Activated T-cell treated with anti-CD3 and anti-CD28 coated beads, Interleukin-2, amount 50 U/mL, for 72 hours (primary cell): Measurements from ENCODE around the gene JMJD1C. TPM values are rescaled to one million over a fixed set of nuclear protein-coding genes. Genes with fewer than 3 reads are reported as not detected.

ENCODE experiments used
- ATAC-seq, 2 donors: fragments of 150-1000 bp; cut with Tn5 transposase; replicated peaks in 1 of 2; 2 replicates each; pipeline ENCODE4 v1.10.0; 2021; ENCODE audit warnings: moderate library complexity in 2 of 2, mild to moderate bottlenecking in 1 of 2
- DNase-seq, 2 donors: peaks; one replicate each; pipeline ENCODE4 v3.0.0; 2021 to 2022; ENCODE audit warnings: mixed read lengths in 1 of 2
- H3K27ac Mint-ChIP-seq: one replicate; pipeline ENCODE4 v1.8.0; 2022; ENCODE audit warnings: mild to moderate bottlenecking, moderate library complexity, mixed read lengths
- H3K27me3 Mint-ChIP-seq: one replicate; pipeline ENCODE4 v1.8.0; 2022; ENCODE audit warnings: low read depth, mixed read lengths
- H3K36me3 Mint-ChIP-seq, 2 donors: one replicate each; pipeline ENCODE4 v1.8.0; 2022; ENCODE audit warnings: mixed read lengths in 2 of 2, mild to moderate bottlenecking in 1 of 2; ENCODE audit not compliant: insufficient read depth in 2 of 2
- H3K4me1 Mint-ChIP-seq: one replicate; pipeline ENCODE4 v1.8.0; 2022; ENCODE audit warnings: low read depth, mixed read lengths
- H3K4me3 Mint-ChIP-seq, 2 donors: one replicate each; pipeline ENCODE4 v1.8.0; 2022; ENCODE audit warnings: mild to moderate bottlenecking in 2 of 2, mixed read lengths in 2 of 2, moderate library complexity in 2 of 2
- H3K9me3 Mint-ChIP-seq, 2 donors: one replicate each; pipeline ENCODE4 v1.8.0; 2022; ENCODE audit warnings: mixed read lengths in 2 of 2
- total RNA-seq, 2 donors: library from RNA; stranded (reverse); gene quantifications; one replicate each; pipeline ENCODE4 v1.2.3, GENCODE V29; 2022

Gene JMJD1C
- total RNA-seq, 2 donors from 2014 or later = 67.3 to 67.5 TPM

- H3K9me3 Mint-ChIP-seq = no peaks in the 10 kb centered on the region
- H3K36me3 Mint-ChIP-seq = peaks cover 5 to 15% of the 10 kb centered on the region in 2 donors
- no peak for DNase-seq
- H3K27me3 Mint-ChIP-seq = no peaks in the 10 kb centered on the region
- peak overlapping the region; percentile 1 for H3K27ac Mint-ChIP-seq
- ATAC-seq = no peak
- peaks cover 85% of the 10 kb centered on the region for H3K4me1 Mint-ChIP-seq
- H3K4me3 Mint-ChIP-seq = peak overlapping the region; percentile 1 to 7
Observed at GRCh38 chr10:63257778-63258177, 208.0 kb downstream of the JMJD1C start.

DNA sequence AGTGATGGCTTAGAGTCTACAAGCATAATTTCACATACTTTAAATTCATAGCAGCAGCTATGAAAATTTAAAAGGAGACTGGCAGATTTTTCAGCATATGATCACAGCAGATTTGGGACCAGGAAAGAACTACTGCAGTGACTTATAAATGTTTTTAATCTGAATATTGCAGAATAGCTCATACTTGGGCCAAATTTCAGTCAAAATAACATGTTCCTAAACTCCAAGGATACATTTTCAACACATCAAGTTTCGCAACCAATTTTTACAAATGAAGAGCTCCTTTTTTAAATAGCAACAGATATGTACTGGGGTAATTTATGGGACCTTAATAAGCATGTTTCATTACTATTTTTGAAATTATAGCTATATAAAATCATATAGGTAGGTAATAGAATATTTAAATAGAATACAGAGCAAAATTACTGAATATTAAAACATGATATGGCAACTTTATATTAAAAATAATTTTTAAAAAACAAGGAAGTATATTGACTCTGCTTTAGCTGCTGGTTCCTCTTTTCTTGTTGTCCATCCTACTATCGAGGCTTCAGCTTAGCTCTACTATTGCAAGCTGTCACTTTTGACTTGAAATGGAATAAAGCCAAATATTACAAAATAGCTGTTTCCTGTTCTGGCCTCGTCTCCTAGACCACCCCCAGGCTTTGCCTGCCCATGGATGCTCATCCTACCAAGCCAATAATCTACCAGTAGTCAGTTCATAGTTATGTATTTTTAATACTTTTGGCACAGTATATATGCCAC, 209.6 kb downstream of the JMJD1C start:
- Mint-ChIP-seq H3K4me1 (peaks cover 70% of the 10 kb centered on the region), H3K36me3 (peaks cover 5 to 10% of the 10 kb centered on the region in 2 donors), H3K4me3 (peak overlapping the region in 1 of 2 donors; percentile 36), H3K27ac (peak overlapping the region; percentile 72), H3K9me3 (no peaks in the 10 kb centered on the region), H3K27me3 (no peaks in the 10 kb centered on the region)
- no peak for ATAC-seq
- DNase-seq = no peak

DNA sequence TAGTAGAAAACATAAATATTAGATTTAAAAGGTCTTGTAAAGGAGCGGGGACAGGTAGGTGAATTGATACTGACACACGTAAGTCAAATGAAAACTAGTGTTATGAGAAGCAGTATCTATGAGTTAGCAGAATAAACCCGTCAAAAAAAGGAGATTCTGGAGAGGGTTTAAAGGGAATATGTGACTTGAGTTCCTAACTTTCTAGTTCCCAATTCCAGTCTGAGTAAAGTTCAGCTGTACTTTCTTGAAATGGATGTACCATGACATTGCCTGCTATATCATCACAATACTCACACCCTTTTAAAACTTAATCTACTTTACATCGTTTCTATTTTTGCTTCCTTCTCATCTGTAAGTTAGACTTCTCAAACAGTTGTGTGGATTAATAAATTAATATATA, 210.5 kb downstream of the JMJD1C start:
- DNase-seq = no peak
- no peak for ATAC-seq
- H3K9me3 Mint-ChIP-seq = no peaks in the 10 kb centered on the region
- peaks cover 61% of the 10 kb centered on the region for H3K4me1 Mint-ChIP-seq
- peak overlapping the region; percentile 42 for H3K27ac Mint-ChIP-seq
- peaks cover 3 to 10% of the 10 kb centered on the region in 2 donors for H3K36me3 Mint-ChIP-seq
- no peaks in the 10 kb centered on the region for H3K27me3 Mint-ChIP-seq
- H3K4me3 Mint-ChIP-seq = no peak overlapping the region

- DNase-seq (no peak), ATAC-seq (no peak)
- no peaks in the 10 kb centered on the region for H3K27me3 Mint-ChIP-seq
- no peak overlapping the region for H3K4me3 Mint-ChIP-seq
- peaks cover 5% of the 10 kb centered on the region in 2 donors for H3K36me3 Mint-ChIP-seq
- no peak overlapping the region for H3K27ac Mint-ChIP-seq
- peaks cover 0 to 2% of the 10 kb centered on the region in 2 donors for H3K9me3 Mint-ChIP-seq
- H3K4me1 Mint-ChIP-seq = peaks cover 43% of the 10 kb centered on the region
Observed at GRCh38 chr10:63253040-63253439, 212.7 kb downstream of the JMJD1C start.

DNA sequence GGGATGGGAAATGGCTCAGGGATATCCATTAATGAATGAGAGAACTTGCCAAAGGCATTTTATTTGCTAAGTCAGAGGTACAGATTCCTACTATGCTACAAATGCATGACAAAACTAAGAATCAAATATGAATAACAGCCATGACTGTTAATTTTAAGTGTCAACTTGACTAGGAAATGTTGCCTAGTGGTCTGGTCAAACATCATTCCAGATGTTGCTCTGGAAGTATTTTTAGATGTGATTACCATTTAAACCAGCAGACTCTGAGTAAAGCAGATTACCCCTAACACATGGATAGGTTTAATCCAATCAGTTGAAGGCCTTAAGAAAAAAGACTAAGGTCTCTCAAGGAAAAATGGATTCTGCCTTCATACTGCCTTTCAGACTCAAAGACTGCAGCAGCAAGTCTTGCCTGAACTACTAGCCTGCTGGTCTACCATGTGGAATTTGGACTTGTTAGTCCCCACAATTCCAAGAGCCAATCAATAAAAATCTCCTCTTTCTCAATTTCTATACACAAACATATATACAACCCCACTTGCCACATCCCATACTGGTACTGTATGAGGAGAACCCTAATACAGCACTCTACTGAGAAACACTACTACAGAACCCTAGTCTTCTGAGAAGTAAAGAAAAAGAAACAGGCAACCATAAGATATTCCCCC, 213.5 kb downstream of the JMJD1C start:
- peaks cover 35% of the 10 kb centered on the region for H3K4me1 Mint-ChIP-seq
- ATAC-seq = no peak

GRCh38 chr10:63250032-63250431, 215.7 kb downstream of the JMJD1C start:
- peaks cover 0 to 8% of the 10 kb centered on the region in 2 donors for H3K9me3 Mint-ChIP-seq
- H3K4me1 Mint-ChIP-seq = peaks cover 27% of the 10 kb centered on the region

More for the DNA sequence above, 213.5 kb downstream of the JMJD1C start:
- DNase-seq = no peak
- H3K27me3 Mint-ChIP-seq = no peaks in the 10 kb centered on the region
- no peak overlapping the region for H3K4me3 Mint-ChIP-seq
- H3K36me3 Mint-ChIP-seq = peaks cover 6 to 9% of the 10 kb centered on the region in 2 donors
- peaks cover 0 to 2% of the 10 kb centered on the region in 2 donors for H3K9me3 Mint-ChIP-seq
- H3K27ac Mint-ChIP-seq = peak overlapping the region; percentile 14

GRCh38 chr10:63247771-63248170, 218.0 kb downstream of the JMJD1C start:
- DNase-seq = no peak
- Mint-ChIP-seq H3K27ac (no peak overlapping the region), H3K9me3 (peaks cover 0 to 8% of the 10 kb centered on the region in 2 donors), H3K36me3 (peaks cover 9 to 24% of the 10 kb centered on the region in 2 donors), H3K4me1 (peaks cover 27% of the 10 kb centered on the region), H3K27me3 (no peaks in the 10 kb centered on the region), H3K4me3 (no peak overlapping the region)
- ATAC-seq = no peak

More at GRCh38 chr10:63250032-63250431, 215.7 kb downstream of the JMJD1C start:
- H3K27ac Mint-ChIP-seq = no peak overlapping the region
- H3K27me3 Mint-ChIP-seq = no peaks in the 10 kb centered on the region
- ATAC-seq (no peak), DNase-seq (no peak)
- H3K36me3 Mint-ChIP-seq = peaks cover 9 to 20% of the 10 kb centered on the region in 2 donors
- no peak overlapping the region for H3K4me3 Mint-ChIP-seq

- Mint-ChIP-seq H3K27ac (peak overlapping the region; percentile 17), H3K9me3 (peaks cover 0 to 8% of the 10 kb centered on the region in 2 donors), H3K4me1 (peaks cover 40% of the 10 kb centered on the region), H3K4me3 (no peak overlapping the region), H3K27me3 (no peaks in the 10 kb centered on the region), H3K36me3 (peaks cover 9 to 24% of the 10 kb centered on the region in 2 donors)
- DNase-seq (no peak), ATAC-seq (no peak)
Observed at GRCh38 chr10:63246356-63246755, 219.4 kb downstream of the JMJD1C start.

DNA sequence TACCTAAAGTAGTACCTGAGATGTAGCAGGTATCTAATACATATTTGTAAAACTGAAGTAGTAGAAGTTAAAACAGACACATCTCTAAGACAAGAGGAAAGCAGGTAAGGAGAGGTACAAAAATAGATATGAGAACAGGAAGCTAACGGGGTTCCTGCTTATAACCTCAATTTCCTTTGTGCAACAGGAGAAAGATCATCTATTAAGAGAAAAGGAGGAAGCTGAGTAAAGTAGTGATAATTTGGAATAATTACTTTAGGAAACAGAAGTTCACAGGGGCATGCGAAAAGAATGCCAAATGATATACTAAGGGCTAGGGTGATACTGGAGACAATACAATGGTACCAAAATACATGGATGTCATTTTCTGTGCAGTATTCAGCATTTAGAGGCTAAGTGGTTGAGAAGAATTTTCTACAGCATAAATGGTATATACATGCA, 223.9 kb downstream of the JMJD1C start:
- peak overlapping the region; percentile 48 to 68 for H3K4me3 Mint-ChIP-seq
- peaks cover 70% of the 10 kb centered on the region for H3K4me1 Mint-ChIP-seq
- ATAC-seq = peak in 1 of 2 donors; percentile 26
- H3K27me3 Mint-ChIP-seq = no peaks in the 10 kb centered on the region
- H3K27ac Mint-ChIP-seq = peak overlapping the region; percentile 25
- peaks cover 0 to 5% of the 10 kb centered on the region in 2 donors for H3K9me3 Mint-ChIP-seq
- DNase-seq = no peak
- peaks cover 5 to 16% of the 10 kb centered on the region in 2 donors for H3K36me3 Mint-ChIP-seq

- peak in 1 of 2 donors; percentile 18 for ATAC-seq
- DNase-seq = no peak
- Mint-ChIP-seq H3K27me3 (no peaks in the 10 kb centered on the region), H3K4me3 (peak overlapping the region in 1 of 2 donors; percentile 53), H3K27ac (peak overlapping the region; percentile 81), H3K4me1 (peaks cover 72% of the 10 kb centered on the region), H3K9me3 (peaks cover 0 to 4% of the 10 kb centered on the region in 2 donors), H3K36me3 (peaks cover 4 to 10% of the 10 kb centered on the region in 2 donors)
Observed at GRCh38 chr10:63240807-63241206, 225.0 kb downstream of the JMJD1C start.

DNA sequence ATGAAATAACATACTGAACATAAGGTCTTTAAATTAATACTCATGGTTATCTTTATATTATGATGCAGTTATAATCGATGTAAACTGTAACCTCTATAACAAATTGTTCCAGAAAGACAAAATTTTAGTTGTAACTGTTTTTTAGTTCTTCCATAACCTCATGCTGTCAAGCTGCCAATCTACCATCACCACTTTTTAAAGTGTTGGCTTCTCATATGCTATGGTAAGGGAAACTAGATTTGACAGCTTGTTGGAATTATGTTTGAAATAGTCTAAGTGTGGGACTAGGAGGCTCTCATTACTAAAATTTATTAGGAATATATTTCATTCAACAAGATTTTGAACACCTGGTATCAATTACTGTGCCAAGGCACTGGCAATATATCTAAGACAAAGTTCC, 227.3 kb downstream of the JMJD1C start:
- ATAC-seq = no peak
- Mint-ChIP-seq H3K4me1 (peaks cover 73% of the 10 kb centered on the region), H3K36me3 (no peaks in the 10 kb centered on the region), H3K27me3 (no peaks in the 10 kb centered on the region), H3K9me3 (no peaks in the 10 kb centered on the region), H3K4me3 (no peak overlapping the region), H3K27ac (peak overlapping the region; percentile 26)
- no peak for DNase-seq

GRCh38 chr10:63237396-63237795, 228.4 kb downstream of the JMJD1C start:
- H3K27ac Mint-ChIP-seq = peak overlapping the region; percentile 66
- no peaks in the 10 kb centered on the region for H3K9me3 Mint-ChIP-seq
- ATAC-seq (no peak), DNase-seq (no peak)
- H3K36me3 Mint-ChIP-seq = no peaks in the 10 kb centered on the region
- H3K27me3 Mint-ChIP-seq = no peaks in the 10 kb centered on the region
- peaks cover 74% of the 10 kb centered on the region for H3K4me1 Mint-ChIP-seq
- H3K4me3 Mint-ChIP-seq = peak overlapping the region; percentile 25 to 45
